ENCODE data around the gene RPL13A. TPM values are rescaled to one million over a fixed set of nuclear protein-coding genes. Genes with fewer than 3 reads are reported as not detected.

RPL13A gene
- total RNA-seq, 4 donors from 2014 or later: 1,462 to 5,863 (median 3,544) TPM

- DNase-seq: no peak
- intact Hi-C loops (cut with DNase I; ENCODE audit: low total_unique reads): no loop called here
- no peaks in the 10 kb centered on the region for H3K36me3 ChIP-seq
These were observed 6.3 kb upstream of the RPL13A start for GRCh38 chr19:49481020-49481683.

GRCh38 chr19:49486232-49486631 lies 1.2 kb upstream of the RPL13A start:
- no peak overlapping the region for H3K4me3 ChIP-seq
- no peaks in the 10 kb centered on the region for H3K27me3 ChIP-seq
- DNase-seq: no peak
- peak overlapping the region in 1 of 2 donors; percentile 83 for H3K27ac ChIP-seq
- H3K4me1 ChIP-seq: peaks cover 9 to 20% of the 10 kb centered on the region in 2 donors
- H3K36me3 ChIP-seq: no peaks in the 10 kb centered on the region
- H3K9me3 ChIP-seq: no peaks in the 10 kb centered on the region
- TF ChIP-seq, protein P1, sequence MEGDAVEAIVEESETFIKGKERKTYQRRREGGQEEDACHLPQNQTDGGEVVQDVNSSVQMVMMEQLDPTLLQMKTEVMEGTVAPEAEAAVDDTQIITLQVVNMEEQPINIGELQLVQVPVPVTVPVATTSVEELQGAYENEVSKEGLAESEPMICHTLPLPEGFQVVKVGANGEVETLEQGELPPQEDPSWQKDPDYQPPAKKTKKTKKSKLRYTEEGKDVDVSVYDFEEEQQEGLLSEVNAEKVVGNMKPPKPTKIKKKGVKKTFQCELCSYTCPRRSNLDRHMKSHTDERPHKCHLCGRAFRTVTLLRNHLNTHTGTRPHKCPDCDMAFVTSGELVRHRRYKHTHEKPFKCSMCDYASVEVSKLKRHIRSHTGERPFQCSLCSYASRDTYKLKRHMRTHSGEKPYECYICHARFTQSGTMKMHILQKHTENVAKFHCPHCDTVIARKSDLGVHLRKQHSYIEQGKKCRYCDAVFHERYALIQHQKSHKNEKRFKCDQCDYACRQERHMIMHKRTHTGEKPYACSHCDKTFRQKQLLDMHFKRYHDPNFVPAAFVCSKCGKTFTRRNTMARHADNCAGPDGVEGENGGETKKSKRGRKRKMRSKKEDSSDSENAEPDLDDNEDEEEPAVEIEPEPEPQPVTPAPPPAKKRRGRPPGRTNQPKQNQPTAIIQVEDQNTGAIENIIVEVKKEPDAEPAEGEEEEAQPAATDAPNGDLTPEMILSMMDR (IDR thresholded peaks at IDR 0.05): no peak
- TF ChIP-seq POLR2A (IDR thresholded peaks at IDR 0.05): no peak
- intact Hi-C loops (cut with DNase I; ENCODE audit: low total_unique reads): no loop called here

More at GRCh38 chr19:49481020-49481683, 6.3 kb upstream of the RPL13A start:
- Histone ChIP-seq H3K4me3 (no peak overlapping the region), H3K9me3 (no peaks in the 10 kb centered on the region), H3K4me1 (peaks cover 0 to 4% of the 10 kb centered on the region in 2 donors), H3K27me3 (no peaks in the 10 kb centered on the region), H3K27ac (no peak overlapping the region)
- TF ChIP-seq POLR2A (IDR thresholded peaks at IDR 0.05): no peak
- TF ChIP-seq, protein P1 (IDR thresholded peaks at IDR 0.05): no peak

DNA sequence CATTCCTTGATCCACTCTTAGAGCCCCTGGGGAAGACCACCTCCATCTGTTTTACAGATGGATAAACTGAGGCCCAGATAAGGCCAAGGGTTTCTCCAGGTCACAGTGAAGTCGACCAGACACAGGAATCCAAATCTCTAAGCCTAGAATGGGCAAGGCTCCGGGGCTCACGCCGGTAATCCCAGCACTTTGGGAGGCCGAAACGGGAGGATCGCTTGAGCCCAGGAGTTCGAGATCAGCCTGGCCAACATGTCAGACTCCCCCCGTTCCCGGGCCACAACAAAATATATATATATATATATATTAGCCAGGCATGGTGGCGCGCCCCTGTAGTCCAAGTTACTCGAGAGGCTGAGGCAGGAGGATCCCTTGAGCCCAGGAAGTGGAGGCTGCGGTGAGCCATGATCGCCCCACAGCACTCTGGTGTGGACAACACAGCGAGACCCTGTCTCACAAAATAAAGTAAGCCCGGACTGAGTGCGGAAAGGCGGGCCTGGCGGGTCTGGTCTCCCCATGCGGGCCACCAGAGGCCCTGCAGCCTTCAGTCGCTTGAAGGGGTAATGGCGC lies 615 bp upstream of the RPL13A start:
- DNase-seq: no peak
- TF ChIP-seq, protein P1 (IDR thresholded peaks at IDR 0.05): peak in 1 of 4 experiments; percentile 17
- TF ChIP-seq POLR2A (IDR thresholded peaks at IDR 0.05): no peak
- intact Hi-C loops (cut with DNase I; ENCODE audit: low total_unique reads): no loop called here
- no peaks in the 10 kb centered on the region for H3K36me3 ChIP-seq
- no peaks in the 10 kb centered on the region for H3K27me3 ChIP-seq
- H3K4me3 ChIP-seq: peak overlapping the region; percentile 7 to 12
- peaks cover 9 to 20% of the 10 kb centered on the region in 2 donors for H3K4me1 ChIP-seq
- H3K9me3 ChIP-seq: no peaks in the 10 kb centered on the region
- peak overlapping the region; percentile 80 to 83 for H3K27ac ChIP-seq

DNA sequence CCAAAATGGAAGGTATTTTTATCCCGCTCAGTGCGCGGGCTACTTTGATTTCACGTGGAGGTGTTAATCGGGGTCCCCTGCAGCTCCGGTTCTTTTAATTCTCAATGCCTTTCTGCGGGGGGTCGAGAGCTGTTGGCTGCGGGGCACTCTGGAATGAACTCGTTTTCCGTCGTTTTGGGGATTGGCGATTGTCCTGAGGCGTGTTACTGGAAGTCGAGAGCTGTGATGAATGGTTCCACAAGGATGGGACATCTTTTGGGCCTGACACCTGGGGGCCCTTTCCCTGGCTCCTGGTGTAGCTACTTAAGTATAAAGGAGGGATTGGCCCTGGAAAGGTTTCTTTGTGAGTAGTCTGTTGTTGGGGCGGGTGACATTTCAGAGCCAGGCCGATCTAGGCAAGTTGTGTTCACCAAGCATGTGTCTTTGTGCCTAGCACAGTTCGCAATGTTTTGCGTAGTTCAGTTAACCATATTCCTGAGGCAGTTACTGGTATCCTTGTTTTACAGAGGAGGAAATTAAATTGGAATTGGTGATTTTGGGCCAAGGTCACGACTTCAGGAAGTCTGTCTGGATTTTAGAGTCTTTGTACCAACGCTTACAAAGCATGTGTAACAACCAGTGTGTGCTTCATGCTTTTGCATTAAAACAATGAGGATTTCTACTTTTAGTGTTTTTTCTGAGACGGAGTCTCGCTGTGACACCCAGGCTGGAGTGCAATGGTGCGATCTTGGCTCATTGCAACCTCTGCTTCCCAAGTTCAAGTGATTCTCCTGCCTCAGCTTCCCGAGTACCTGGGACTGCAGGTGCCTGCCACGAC lies 846 bp downstream of the RPL13A start:
- TF ChIP-seq, protein P1 (IDR thresholded peaks at IDR 0.05): no peak
- TF ChIP-seq POLR2A (IDR thresholded peaks at IDR 0.05): no peak
- Histone ChIP-seq H3K27ac (peak overlapping the region; percentile 93), H3K4me1 (peaks cover 9 to 20% of the 10 kb centered on the region in 2 donors), H3K36me3 (no peaks in the 10 kb centered on the region), H3K9me3 (no peaks in the 10 kb centered on the region), H3K27me3 (no peaks in the 10 kb centered on the region), H3K4me3 (peak overlapping the region; percentile 93 to 94)
- intact Hi-C loops (cut with DNase I; ENCODE audit: low total_unique reads): no loop called here
- no peak for DNase-seq

Measured in uterus (tissue), 4 donors.